ENCODE measurements around the gene TUBE1.

GRCh38 chr6:112038268-112038667 lies 49.0 kb downstream of the TUBE1 start:
- TF ChIP-seq SNAI2 (CRISPR knock-in tag; IDR thresholded peaks at IDR 0.05): no peak
- no peak for TF ChIP-seq CREB5 (CRISPR knock-in tag; IDR thresholded peaks at IDR 0.05; ENCODE audit: low read depth)
- no peak for TF ChIP-seq TCF4 (CRISPR knock-in tag; IDR thresholded peaks at IDR 0.05; ENCODE audit: borderline replicate concordance)
- TF ChIP-seq POU6F1 (CRISPR knock-in tag; IDR thresholded peaks at IDR 0.05; ENCODE audit: borderline replicate concordance, low read depth): no peak
- TF ChIP-seq GLIS3 (CRISPR knock-in tag; IDR thresholded peaks at IDR 0.05): no peak
- TF ChIP-seq ARNTL (CRISPR knock-in tag; IDR thresholded peaks at IDR 0.05; ENCODE audit: borderline replicate concordance, low read depth): no peak
- TF ChIP-seq CSDC2 (CRISPR knock-in tag; IDR thresholded peaks at IDR 0.05): no peak
- TF ChIP-seq PPARA (CRISPR knock-in tag; IDR thresholded peaks at IDR 0.05; ENCODE audit: borderline replicate concordance): no peak
- TF ChIP-seq ZFP30 (CRISPR knock-in tag; IDR thresholded peaks at IDR 0.05): no peak

Data from SK-N-SH treated with all-trans-retinoic acid at 6 μM for 48 hours (cell line).